H1 (cell line): ENCODE data around the gene TTLL5. TPM values are rescaled to one million over a fixed set of nuclear protein-coding genes. Genes with fewer than 3 reads are reported as not detected.

Experiments used
- CTCF ChIA-PET: fragments of 300-600 bp; sonication (Branson Sonifier 250); formaldehyde crosslinking; loops from one replicate; lab custom pipeline; 2021; ENCODE audit not compliant: partially characterized antibody; lab: Charles Lee
- POLR2A ChIA-PET: fragments of 300-600 bp; sonication (Branson Sonifier 250); formaldehyde crosslinking; loops from one replicate; lab custom pipeline; 2021; ENCODE audit warnings: inconsistent platforms; ENCODE audit not compliant: partially characterized antibody; lab: Charles Lee
- DNase-seq, 2 experiments: peaks; one replicate each; pipeline versions ENCODE4 v3.0.0 to v3.0.0-alpha.2; 2010 to 2022; ENCODE audit warnings: low spot score in 2 of 2, low read depth in 1 of 2, mixed read lengths in 1 of 2
- FAIRE-seq: peaks from 2 replicates; lab custom pipeline; 2011; peaks lifted over from hg19 to GRCh38; lab: Jason Lieb, UNC
- H2AFZ ChIP-seq: 2 replicates; pipeline ENCODE4 v1.8.1; 2012; ENCODE audit warnings: low read length, inconsistent platforms
- H2AK5ac ChIP-seq: 2 replicates; pipeline ENCODE4 v1.6.1; 2013; ENCODE audit warnings: low read depth, low read length
- H2BK120ac ChIP-seq: replicated peaks from 2 replicates; pipeline ENCODE3; 2013; ENCODE audit warnings: low read depth, low read length, inconsistent platforms
- H2BK12ac ChIP-seq: 2 replicates; pipeline ENCODE4 v1.6.1; 2013; ENCODE audit warnings: low read depth, low read length
- H2BK15ac ChIP-seq: 2 replicates; pipeline ENCODE4 v1.6.1; 2013; ENCODE audit warnings: low read length
- H2BK20ac ChIP-seq: 2 replicates; pipeline ENCODE4 v1.6.1; 2013; ENCODE audit warnings: low read length
- H2BK5ac ChIP-seq: 2 replicates; pipeline ENCODE4 v1.6.1; 2013; ENCODE audit warnings: low read depth, low read length
- H3K14ac ChIP-seq: 2 replicates; pipeline ENCODE4 v1.6.1; 2013; ENCODE audit warnings: inconsistent platforms; ENCODE audit not compliant: insufficient read length
- H3K18ac ChIP-seq: 2 replicates; pipeline ENCODE4 v1.6.1; 2013; ENCODE audit warnings: low read length; ENCODE audit errors: extremely low read depth
- H3K23ac ChIP-seq: 2 replicates; pipeline ENCODE4 v1.6.1; 2013; ENCODE audit warnings: inconsistent platforms; ENCODE audit not compliant: insufficient read length
- H3K23me2 ChIP-seq: 2 replicates; pipeline ENCODE4 v1.6.1; 2013; ENCODE audit warnings: low read depth, low read length
- H3K27ac ChIP-seq: 2 replicates; pipeline ENCODE4 v1.6.1; 2011; ENCODE audit warnings: low read depth, low read length, inconsistent platforms
- H3K27me3 ChIP-seq, 4 experiments: replicated peaks in 1 of 4; 1 replicate in 1 of 4; 2 replicates in 3 of 4; pipeline versions ENCODE4 v1.6.1 to v1.8.1; 2011 to 2013; ENCODE audit warnings: low read length in 3 of 4, mild to moderate bottlenecking in 3 of 4, inconsistent platforms in 2 of 4, mixed read lengths in 2 of 4, moderate library complexity in 1 of 4; ENCODE audit not compliant: control insufficient read depth in 3 of 4, insufficient read depth in 3 of 4; ENCODE audit errors: extremely low read depth in 1 of 4
- H3K36me3 ChIP-seq, 4 experiments: 2 replicates each; pipeline versions ENCODE4 v1.6.1 to v1.8.1; 2011 to 2013; ENCODE audit warnings: mild to moderate bottlenecking in 4 of 4, low read length in 3 of 4, moderate library complexity in 2 of 4, control low read depth in 1 of 4, inconsistent platforms in 1 of 4; ENCODE audit not compliant: insufficient read depth in 4 of 4, control insufficient read depth in 2 of 4
- H3K4ac ChIP-seq: replicated peaks from 2 replicates; pipeline ENCODE3; 2013; ENCODE audit warnings: low read length, low read depth, mixed read lengths, inconsistent platforms; ENCODE audit not compliant: insufficient read length
- H3K4me1 ChIP-seq, 4 experiments: replicated peaks in 1 of 4; 1 replicate in 1 of 4; 2 replicates in 3 of 4; pipeline versions ENCODE4 v1.6.1 to v1.8.1; 2011 to 2013; ENCODE audit warnings: low read length in 3 of 4, inconsistent platforms in 2 of 4, mixed read lengths in 1 of 4; ENCODE audit not compliant: insufficient read depth in 4 of 4, control insufficient read depth in 3 of 4
- H3K4me2 ChIP-seq, 2 experiments: 2 replicates each; pipeline versions ENCODE4 v1.6.1 to v1.8.1; 2011 to 2013; ENCODE audit warnings: low read depth in 2 of 2, low read length in 2 of 2, control low read depth in 1 of 2, inconsistent platforms in 1 of 2, mild to moderate bottlenecking in 1 of 2; ENCODE audit not compliant: insufficient read depth in 1 of 2
- H3K4me3 ChIP-seq, 4 experiments: fragments of 200-600, 300-600 bp in 1 of 4; sonication (generic), shearing (Covaris generic), sonication (Bioruptor Twin) in 1 of 4; 2 replicates each; pipeline versions ENCODE4 v1.5.1 to v1.8.1; 2011 to 2016; ENCODE audit warnings: low read length in 4 of 4, low read depth in 3 of 4, control low read depth in 2 of 4, inconsistent platforms in 2 of 4, mild to moderate bottlenecking in 2 of 4, mixed read lengths in 1 of 4, moderate library complexity in 1 of 4; ENCODE audit not compliant: insufficient read depth in 2 of 4; ENCODE audit errors: extremely low read depth in 1 of 4
- H3K56ac ChIP-seq: replicated peaks from 2 replicates; pipeline ENCODE3; 2013; ENCODE audit warnings: low read depth, mild to moderate bottlenecking, mixed read lengths, low read length, inconsistent platforms; ENCODE audit not compliant: insufficient read length
- H3K79me1 ChIP-seq: 2 replicates; pipeline ENCODE4 v1.6.1; 2013; ENCODE audit warnings: low read depth, low read length, control low read depth
- H3K79me2 ChIP-seq, 2 experiments: 2 replicates each; pipeline versions ENCODE4 v1.6.1 to v1.8.1; 2012 to 2013; ENCODE audit warnings: low read length in 2 of 2, mild to moderate bottlenecking in 2 of 2, inconsistent platforms in 1 of 2; ENCODE audit not compliant: insufficient read depth in 2 of 2, control insufficient read depth in 1 of 2
- H3K9ac ChIP-seq, 4 experiments: replicated peaks in 1 of 4; 1 replicate in 1 of 4; 2 replicates in 3 of 4; pipeline versions ENCODE4 v1.6.1 to v1.8.1; 2011 to 2013; ENCODE audit warnings: low read depth in 3 of 4, low read length in 3 of 4, control low read depth in 2 of 4, mild to moderate bottlenecking in 2 of 4, moderate library complexity in 2 of 4, inconsistent platforms in 1 of 4; ENCODE audit errors: extremely low read depth in 1 of 4
- H3K9me3 ChIP-seq, 2 experiments: 2 replicates each; pipeline versions ENCODE4 v1.6.1 to v1.8.1; 2012 to 2013; ENCODE audit warnings: mild to moderate bottlenecking in 2 of 2, moderate library complexity in 2 of 2, control low read depth in 1 of 2, inconsistent platforms in 1 of 2, low read depth in 1 of 2, low read length in 1 of 2, mixed read lengths in 1 of 2; ENCODE audit not compliant: insufficient read depth in 2 of 2
- H4K20me1 ChIP-seq, 2 experiments: replicated peaks in 1 of 2; 2 replicates each; pipeline versions ENCODE3 to v1.8.1; 2011 to 2013; ENCODE audit warnings: inconsistent platforms in 2 of 2, low read length in 2 of 2, mild to moderate bottlenecking in 1 of 2; ENCODE audit not compliant: insufficient read depth in 2 of 2, control insufficient read depth in 1 of 2
- H4K5ac ChIP-seq: 2 replicates; pipeline ENCODE4 v1.6.1; 2013; ENCODE audit warnings: low read length, low read depth, mixed read lengths, inconsistent platforms; ENCODE audit not compliant: insufficient read length
- H4K8ac ChIP-seq: 2 replicates; pipeline ENCODE4 v1.8.0; 2013; ENCODE audit warnings: mild to moderate bottlenecking, moderate library complexity, low read length, inconsistent platforms; ENCODE audit not compliant: insufficient read depth; ENCODE audit errors: extremely low read depth
- H4K91ac ChIP-seq: replicated peaks from 2 replicates; pipeline ENCODE3; 2013; ENCODE audit warnings: low read length, mixed read lengths, inconsistent platforms; ENCODE audit not compliant: insufficient read length
- BACH1 ChIP-seq: IDR thresholded peaks from 2 replicates; pipeline ENCODE4 v1.6.1; 2012; ENCODE audit warnings: low read length, improper control_type of control experiment
- NANOG ChIP-seq: IDR thresholded peaks from 2 replicates; pipeline ENCODE4 v1.6.1; 2011; ENCODE audit warnings: low read length, low read depth, mild to moderate bottlenecking, inconsistent platforms; ENCODE audit not compliant: insufficient read depth, poor library complexity, severe bottlenecking
- RNF2 ChIP-seq: fragments of 200-900, 300-1000 bp; sonication (generic); IDR thresholded peaks from 2 replicates; pipeline ENCODE4 v1.7.1; 2016; ENCODE audit warnings: borderline replicate concordance, low read depth, mild to moderate bottlenecking, antibody characterized with exemption, low read length; ENCODE audit not compliant: poor library complexity, severe bottlenecking; ENCODE audit errors: missing control alignments
- SIRT6 ChIP-seq: IDR thresholded peaks from one replicate; pipeline ENCODE4 v1.7.1; 2012; ENCODE audit warnings: low read length, inconsistent platforms
- SP2 ChIP-seq: IDR thresholded peaks from 2 replicates; pipeline ENCODE4 v1.6.1; 2012; ENCODE audit warnings: mild to moderate bottlenecking, low read length, inconsistent platforms
- TAF7 ChIP-seq: optimal IDR thresholded peaks from 2 replicates; pipeline ENCODE3; 2011; ENCODE audit warnings: low read depth, mild to moderate bottlenecking, inconsistent platforms, low read length, moderate library complexity, borderline replicate concordance
- USF2 ChIP-seq: IDR thresholded peaks from 2 replicates; pipeline ENCODE4 v1.6.1; 2011; ENCODE audit warnings: low read length, improper control_type of control experiment
- WGBS, 2 experiments: shearing (Covaris generic) in 1 of 2; methylation state at CpG; one replicate each; pipeline versions ENCODE4 v1.1.6 to v1.1.7; 2013 to 2015; ENCODE audit warnings: low lambda C conversion rate in 2 of 2, mixed read lengths in 2 of 2, inconsistent platforms in 1 of 2, low coverage in 1 of 2, missing lambda C conversion rate in 1 of 2; ENCODE audit not compliant: insufficient replicate concordance in 2 of 2, insufficient coverage in 1 of 2, insufficient read length in 1 of 2; ENCODE audit errors: extremely low coverage in 1 of 2, missing lambda C conversion rate in 1 of 2; 5-methylcytosine and 5-hydroxymethylcytosine counted together
- polyA plus RNA-seq, 7 experiments: library from polyadenylated mRNA; depleted of rRNA in 3 of 7; stranded (reverse) in 5 of 7; unstranded in 2 of 7; fragments of >200 nt in 5 of 7; fragments of 200-250 nt in 2 of 7; gene quantifications; 1 replicate in 5 of 7; 2 replicates in 1 of 7; 4 replicates in 1 of 7; pipeline versions ENCODE4 v1.2.1 to v1.2.3, GENCODE V29; 2011 to 2013; ENCODE audit warnings: missing spikeins in 2 of 7, mixed read lengths in 2 of 7
- total RNA-seq: library from RNA; stranded (reverse); fragmentation: NEBNext Ultra II Directional; extraction: Animal tissue kit (Norgen Biotek cat#: 25700); gene quantifications from 2 replicates; pipeline ENCODE4 v1.2.1, GENCODE V29; 2021

TTLL5 gene
- total and polyA plus RNA-seq, 2 of the 8 experiments (the other 6 are each of a cell fraction or from before 2014, with no cell fraction given): 16.1 to 45.9 TPM

- Histone ChIP-seq H2AK5ac (no peak overlapping the region), H3K18ac (no peak overlapping the region), H4K91ac (no peak overlapping the region), H3K4me3 (no peak overlapping the region), H2BK12ac (no peak overlapping the region), H2AFZ (no peak overlapping the region), H3K27ac (no peak overlapping the region), H4K20me1 (no peaks in the 10 kb centered on the region), H2BK15ac (no peak overlapping the region), H2BK5ac (no peak overlapping the region), H3K4ac (no peak overlapping the region), H3K14ac (no peak overlapping the region), H3K4me2 (no peak overlapping the region), H3K79me1 (peaks cover 8% of the 10 kb centered on the region; the same call in 1 of the 2 replicates), H4K5ac (no peak overlapping the region), H3K4me1 (peaks cover 0 to 2% (median 0%) of the 10 kb centered on the region in 4 experiments; a peak in 2 of 7 replicates), H3K27me3 (no peaks in the 10 kb centered on the region), H3K36me3 (peaks cover 0 to 18% (median 7%) of the 10 kb centered on the region in 4 experiments; a peak in 3 of 8 replicates), H3K9me3 (no peaks in the 10 kb centered on the region), H2BK120ac (no peak overlapping the region), H3K79me2 (peaks cover 0 to 38% of the 10 kb centered on the region in 2 experiments; a peak in 3 of 4 replicates), H4K8ac (no peak overlapping the region), H2BK20ac (no peak overlapping the region), H3K56ac (no peak overlapping the region), H3K23ac (no peak overlapping the region), H3K23me2 (0 out of 2 replicates have a peak, but pooled peaks cover 6% of the 10 kb centered on the region), H3K9ac (no peak overlapping the region)
- ChIA-PET POLR2A (interaction anchor here (0.7 kb wide), 1 partner anchor 10 kb away, joined by 4 read pairs; no protein-coding TSS in a partner anchor), CTCF (interaction anchor here (1.2 to 1.9 kb wide), 4 partner anchors 9 to 138 kb away, joined by 3 to 7 read pairs (median 4); no protein-coding TSS in a partner anchor)
- WGBS, 2 experiments: 87% methylated on average over 3 of the region's 3 CpGs; no CpG with 5 or more reads in 1 of the 2 experiments
- FAIRE-seq: no peak
- DNase-seq: no peak
- TF ChIP-seq USF2 (no peak), NANOG (no peak), BACH1 (no peak), RNF2 (no peak), SIRT6 (no peak), SP2 (no peak), TAF7 (no peak)
Observed at GRCh38 chr14:75662966-75663365, 1.9 kb downstream of the TTLL5 start.
